Lung microvascular endothelial cell (primary cell): ENCODE measurements around the gene MAP7. TPM values are rescaled to one million over a fixed set of nuclear protein-coding genes. Genes with fewer than 3 reads are reported as not detected.
"Not testable (repeated sequence)": the region's sequence is repeated elsewhere in the genome, so short reads cannot be mapped to it uniquely, and the experiment has no call there.

Experiments
- DNase-seq, 2 donors: peaks; one replicate each; pipeline versions ENCODE4 v3.0.0 to v3.0.0-alpha.2; 2010; ENCODE audit warnings: low read depth in 2 of 2
- total RNA-seq: library from RNA; depleted of rRNA; stranded (reverse); fragments of >200 nt; gene quantifications from 2 replicates; pipeline ENCODE4 v1.2.1, GENCODE V29; 2014

MAP7 gene
- total RNA-seq, result 0.40 and 0.44 TPM in 2 replicates

DNA sequence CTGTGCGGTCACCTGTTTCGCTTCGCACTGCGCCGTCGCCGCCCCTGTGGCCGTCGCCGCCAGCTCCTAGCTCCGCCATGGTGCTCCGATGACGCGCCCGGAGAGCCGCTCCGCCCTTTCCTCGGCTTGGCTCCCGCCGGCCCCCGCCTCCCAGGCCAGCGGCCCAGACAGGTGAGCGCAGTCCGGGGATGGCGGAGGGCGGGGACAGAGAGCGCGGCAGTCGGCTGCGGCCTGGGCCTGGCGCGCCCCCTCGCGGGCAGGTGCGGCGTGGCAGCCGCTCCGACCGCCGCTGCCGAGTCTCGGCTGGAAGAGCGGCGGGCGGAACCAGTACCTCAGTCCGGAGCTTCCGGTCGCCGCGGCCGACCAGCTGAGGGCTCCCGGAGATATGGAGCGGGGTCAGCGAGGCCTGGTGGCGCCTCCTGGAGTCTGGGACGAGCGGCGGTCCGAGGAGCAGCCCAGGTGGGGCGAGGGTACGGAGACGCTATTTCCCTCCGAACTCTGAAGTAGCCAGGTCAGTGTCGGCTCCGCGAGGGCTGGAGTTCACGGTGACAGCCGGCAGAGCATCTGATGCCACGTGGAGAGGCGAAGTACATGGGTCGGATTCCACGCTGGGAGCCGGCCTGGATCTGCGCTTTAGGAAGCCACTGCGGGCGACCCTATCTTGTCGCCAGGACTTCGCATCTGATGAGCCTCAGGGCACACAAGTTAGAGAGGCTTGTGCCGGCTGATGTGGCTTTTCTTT lies at the start of gene MAP7:
TSS of gene MAP7 (minus strand) at position 93 of the 742 bp plus-strand sequence. CDS start at position 79, 14 bp downstream.
- peak; percentile 15 to 45 for DNase-seq

DNA sequence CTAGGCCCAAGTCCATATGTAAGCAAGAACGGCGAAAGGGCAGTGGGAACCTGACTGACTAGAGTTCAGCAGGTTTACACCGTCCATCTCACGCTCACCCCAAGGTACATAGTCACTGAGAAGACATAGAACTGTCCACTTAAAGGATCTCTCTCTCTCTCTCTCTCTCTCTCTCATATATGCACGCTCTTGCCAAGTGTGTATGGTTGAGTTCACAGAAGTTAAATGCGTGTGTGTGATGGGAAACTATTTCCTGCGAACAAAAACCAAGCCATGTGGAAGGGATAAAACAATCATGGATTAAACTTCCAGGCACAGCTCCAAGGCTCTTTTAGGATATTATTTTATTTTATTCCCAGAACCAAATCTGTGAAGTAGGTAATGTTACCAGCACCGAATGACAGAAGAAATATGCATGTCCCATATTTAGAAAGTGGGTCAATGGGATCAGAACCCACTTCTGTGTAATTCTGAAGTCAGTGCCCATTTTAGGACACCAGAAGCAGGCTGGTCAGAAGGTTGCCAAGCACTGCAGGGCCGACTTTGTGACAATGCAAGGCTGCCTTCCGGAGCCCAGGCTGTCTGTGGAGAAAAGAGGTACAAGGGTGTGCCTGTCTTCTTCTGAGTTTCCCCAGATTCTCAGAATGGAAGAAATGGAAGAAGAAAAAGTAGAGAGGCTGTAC lies 49.2 kb upstream of the MAP7 start:
- DNase-seq, result no peak

DNA sequence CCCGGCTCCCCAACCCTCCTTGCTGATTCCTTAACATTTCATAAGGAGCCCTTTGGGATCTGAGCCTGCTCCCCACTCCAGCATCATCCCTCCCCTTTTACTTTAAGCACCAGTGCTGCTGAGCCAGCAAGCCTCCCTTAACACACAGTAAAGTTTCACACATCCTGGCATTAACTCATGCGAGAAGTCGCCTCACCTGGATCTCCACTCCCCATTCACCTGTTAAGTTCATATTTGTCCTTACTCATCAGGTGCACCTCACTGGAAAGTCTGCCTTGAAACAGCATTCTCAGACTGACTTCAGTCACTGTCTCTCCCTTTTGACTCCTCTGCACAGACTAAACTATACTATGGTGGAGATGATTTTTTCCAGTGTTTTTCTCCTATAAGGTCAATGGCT lies 47.8 kb upstream of the MAP7 start:
- no peak for DNase-seq

DNA sequence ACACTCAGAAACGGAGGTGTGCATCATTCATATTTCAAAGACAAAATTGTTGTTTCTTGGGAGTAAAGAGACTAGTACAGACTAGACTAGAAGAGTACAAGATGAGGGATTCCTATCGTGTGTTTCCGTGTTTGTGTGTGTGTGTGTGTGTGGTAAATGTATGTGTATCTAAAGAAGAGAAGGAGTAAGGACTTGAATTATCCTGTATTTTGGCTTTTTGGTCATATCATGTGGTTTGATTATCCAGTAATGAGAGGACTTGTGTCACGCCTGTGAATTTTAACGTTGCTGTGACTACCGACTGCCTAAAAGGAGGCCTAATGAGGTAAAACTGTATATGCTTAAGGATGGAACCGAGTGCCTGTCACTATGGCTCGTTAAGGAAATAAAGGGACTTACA lies 44.4 kb upstream of the MAP7 start:
- DNase-seq, result no peak

DNA sequence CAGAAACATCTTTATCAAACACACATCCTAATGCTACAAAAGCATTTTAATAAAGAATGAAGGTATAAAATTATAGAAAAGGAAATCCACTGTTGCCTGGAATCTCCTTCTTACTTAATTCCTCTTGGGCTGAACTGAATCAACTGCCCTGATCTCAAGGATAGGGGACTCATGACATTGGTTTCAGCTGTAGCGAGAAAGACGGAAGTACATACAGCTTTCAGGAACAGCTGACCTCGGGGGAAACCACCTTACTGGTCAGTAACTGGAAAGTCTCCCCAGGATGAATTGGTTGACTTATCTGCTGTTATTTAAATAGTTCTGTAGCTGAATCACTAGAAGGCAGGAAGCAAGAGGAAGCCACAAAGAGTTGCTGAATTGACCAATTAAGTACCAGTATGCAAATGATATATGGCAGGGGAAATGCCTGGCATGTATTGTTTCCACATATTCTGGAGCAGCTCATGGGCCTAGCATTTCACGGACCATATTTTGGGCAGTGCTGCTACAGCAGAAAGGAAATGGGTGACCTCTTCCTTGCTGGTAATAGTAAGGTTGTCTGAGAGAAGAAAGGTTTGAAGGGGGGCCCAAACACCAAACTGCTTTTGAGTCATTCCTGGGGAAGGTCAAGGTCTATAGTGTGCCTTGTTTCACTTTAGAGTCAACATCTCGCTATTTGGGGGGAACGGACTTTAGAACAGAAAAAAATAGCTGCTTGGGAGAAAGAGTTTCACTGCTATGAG lies 43.7 kb upstream of the MAP7 start:
- DNase-seq, result peak; percentile 91 to 99

DNA sequence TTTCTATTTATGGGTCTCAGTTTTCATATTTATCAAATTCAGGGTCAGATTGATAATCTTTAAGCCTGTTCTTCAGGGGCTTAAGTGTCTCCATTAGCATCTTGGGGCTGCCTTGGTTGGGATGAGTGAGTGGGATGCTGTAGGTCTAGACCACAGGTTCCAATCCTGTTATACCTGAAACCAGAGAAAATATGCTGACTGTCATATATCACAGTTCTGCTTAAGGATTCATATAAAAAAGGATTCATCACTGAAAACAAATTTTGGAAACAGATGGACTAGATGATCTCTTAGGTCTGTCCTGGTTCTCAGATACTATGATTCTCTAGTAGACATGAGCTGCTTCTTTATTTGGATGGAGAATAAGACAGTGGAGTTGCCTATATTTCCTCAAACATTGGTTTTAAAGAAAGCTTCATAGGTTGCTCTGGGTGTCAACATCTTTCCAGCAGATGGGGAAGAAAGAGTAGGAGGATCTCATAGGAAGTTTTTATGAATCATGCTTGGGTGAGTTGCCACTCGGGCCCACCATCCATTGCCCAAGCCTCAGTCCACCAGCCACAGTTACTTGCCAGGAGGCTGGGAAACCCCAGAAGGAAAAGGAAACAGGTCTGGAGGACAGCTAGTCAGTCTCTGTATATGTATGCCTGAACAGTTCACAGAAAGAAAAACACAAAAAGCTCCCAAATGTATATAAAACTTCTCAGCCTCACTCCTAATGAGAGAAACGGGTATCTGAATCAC lies 42.9 kb upstream of the MAP7 start:
- peak in 1 of 2 donors; percentile 86 for DNase-seq

DNA sequence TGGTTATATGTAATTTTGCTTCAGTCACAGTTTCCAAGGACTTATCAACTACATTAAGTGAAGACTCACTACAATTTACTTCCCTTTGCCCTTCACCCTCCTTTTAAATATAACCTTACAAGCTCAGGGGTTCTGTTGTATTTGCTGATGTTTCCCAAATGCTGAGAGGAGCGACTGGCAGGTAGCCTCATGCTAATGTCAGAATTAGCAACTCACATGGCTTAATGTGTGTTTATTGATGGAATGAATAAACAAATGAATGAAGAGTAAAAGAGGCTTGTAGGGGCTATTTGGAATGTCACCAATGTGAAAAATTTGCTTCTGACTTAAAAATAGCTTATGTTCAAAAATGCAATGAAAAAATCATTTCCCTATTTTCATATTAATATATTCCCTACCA lies 41.4 kb upstream of the MAP7 start:
- no peak for DNase-seq

DNA sequence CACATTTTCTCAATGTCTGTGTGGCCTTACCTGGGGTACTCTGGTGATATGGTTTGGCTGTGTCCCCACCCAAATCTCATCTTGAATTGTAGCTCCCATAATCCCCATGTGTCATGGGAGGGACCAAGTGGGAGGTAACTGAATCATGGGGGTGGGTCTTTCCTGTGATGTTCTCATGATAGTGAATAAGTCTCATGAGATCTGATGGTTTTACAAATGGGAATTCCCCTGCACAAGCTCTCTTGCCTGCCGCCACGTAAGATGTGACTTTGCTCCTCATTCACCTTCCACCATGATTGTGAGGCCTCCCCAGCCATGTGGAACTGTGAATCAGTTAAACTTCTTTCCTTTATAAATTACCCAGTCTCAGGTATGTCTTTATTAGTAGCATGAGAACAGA lies 40.6 kb upstream of the MAP7 start:
- DNase-seq, result not testable (repeated sequence)

DNA sequence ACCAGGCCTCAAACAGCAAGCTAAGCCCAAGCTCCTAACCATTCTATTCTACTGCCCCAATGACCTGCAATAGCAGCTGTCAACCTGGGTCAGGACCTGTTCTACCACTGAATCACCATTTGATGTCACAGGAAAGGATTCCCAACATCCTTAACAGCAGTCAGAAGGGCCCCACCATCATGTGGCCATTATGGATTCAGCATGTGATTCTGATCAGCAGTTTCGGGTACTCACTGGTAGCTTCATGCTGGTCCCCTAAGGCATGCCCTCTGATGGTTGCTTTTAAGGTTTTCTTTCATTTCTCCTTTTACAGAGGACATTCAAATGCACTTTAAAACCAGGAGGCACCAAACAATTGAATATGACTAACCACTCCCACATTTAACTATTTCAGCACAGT lies 37.3 kb upstream of the MAP7 start:
- no peak for DNase-seq

DNA sequence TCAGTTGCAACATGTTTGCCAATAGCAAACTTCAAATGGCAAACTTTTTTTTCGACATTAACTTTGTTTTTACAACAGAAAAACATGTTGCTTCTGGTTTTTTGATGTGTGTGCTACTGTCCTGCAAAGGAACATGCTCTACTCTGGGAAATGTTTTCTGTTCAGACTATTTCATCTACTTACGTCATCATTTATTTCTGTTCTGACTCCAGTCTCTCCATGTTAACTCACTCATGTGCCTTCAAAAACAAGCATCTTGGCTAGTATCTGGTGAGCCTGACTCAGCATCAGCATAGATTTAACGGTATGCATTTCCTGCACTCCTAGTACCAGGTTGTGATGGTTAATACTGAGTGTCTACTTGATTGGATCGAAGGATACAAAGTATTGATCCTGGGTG lies 36.1 kb upstream of the MAP7 start:
- DNase-seq, result peak in 1 of 2 donors; percentile 75

DNA sequence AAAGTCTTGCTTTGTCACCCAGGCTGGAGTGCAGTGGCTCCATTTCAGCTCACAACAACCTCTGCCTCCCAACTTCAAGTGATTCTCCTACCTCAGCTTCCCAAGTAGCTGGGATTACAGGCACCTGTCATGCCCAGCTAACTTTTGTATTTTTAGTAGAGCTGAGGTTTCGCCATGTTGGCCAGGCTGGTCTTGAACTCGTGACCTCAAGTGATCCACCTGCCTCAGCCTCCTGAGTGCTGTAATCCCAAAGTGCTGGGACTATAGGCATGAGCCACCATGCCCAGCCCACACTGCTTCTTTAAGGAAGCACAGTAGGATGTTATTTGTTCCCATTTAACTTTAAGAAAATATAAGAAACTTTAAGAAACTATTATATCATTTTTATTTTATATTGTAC lies 35.3 kb upstream of the MAP7 start:
- DNase-seq, result not testable (repeated sequence)

DNA sequence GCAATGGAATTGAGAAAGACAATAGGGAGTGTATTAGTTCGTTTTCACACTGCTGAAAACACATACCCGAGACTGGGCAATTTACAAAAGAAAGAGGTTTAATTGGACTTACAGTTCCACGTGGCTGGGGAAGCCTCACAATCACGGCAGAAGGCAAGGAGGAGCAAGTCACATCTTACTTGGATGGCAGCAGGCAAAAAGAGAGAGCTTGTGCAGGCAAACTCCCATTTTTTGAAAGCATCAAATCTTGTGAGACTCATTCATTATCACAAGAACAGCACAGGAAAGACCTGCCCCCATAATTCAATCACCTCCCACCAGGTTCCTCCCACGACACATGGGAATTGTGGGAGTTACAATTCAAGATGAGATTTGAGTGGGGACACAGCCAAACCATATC lies 34.1 kb upstream of the MAP7 start:
- not testable (repeated sequence) for DNase-seq

DNA sequence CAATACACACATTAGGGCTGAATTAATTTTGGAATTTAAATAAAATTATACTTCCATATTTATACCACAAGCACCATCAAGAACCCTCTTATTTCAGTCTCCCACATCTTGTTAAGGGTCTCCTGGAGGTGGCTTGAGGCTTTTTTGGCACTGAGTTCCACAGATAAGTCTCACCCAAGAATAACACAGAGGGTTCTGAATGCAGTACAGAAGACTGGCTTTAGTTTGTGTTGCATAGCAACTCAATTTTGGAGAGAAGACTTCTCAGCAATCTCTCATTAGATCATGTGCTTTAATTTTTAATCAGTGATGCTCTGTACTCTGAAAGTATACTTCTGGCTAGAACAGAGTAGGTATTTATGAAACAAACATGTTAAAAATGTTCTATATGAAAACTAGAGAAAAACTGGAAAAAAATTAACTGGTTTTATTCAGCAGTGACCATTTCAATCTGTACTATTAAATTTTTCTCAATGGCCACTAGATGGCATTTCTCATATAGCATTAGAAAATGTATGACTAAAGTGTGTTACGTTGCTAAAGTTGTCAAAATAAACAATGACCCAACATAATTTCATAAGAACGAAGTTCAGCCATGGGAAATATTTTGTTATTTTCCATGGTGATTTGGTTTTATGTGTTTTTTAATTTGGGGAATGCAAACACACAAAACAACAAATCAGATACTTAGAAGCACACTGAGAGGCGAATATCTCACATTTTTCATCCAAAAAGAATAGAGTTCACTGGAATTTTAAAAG lies 32.7 kb upstream of the MAP7 start:
- peak; percentile 87 to 89 for DNase-seq

DNA sequence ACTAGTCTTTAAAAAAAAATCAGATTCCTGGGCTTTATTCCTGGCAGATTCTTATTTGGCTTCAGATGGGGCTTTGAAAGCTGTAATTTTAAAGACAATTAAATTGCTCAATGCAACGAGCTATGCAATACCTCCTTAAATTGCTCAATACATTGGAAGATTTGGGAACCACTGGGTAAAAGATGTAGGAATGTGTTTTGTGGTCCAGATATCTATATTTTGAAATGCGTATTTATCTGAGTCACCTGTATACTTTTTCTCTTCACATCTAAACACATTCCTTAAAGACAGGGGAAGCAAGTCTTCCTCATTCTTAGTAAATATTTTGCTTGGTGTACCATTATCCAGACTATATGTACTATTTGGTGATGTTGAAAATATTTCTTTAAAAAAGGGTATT lies 29.6 kb upstream of the MAP7 start:
- DNase-seq, result no peak

DNA sequence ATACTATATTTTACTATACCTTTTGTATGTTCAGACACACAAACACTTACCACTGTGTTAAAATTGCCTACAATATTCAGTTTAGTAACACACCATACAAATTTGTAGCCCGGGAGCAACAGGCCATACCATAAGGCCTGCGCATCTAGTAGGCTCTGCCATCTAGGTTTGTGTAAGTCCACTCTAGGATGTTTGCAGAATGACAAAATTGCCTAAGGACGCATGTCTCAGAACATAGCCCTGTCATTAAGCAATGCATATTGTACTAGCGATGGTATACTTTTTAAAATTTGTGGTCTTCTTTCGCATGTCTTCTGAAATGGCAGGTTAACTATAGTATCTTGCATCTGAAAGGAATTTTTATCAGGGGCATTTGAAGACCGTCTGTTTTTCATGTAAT lies 26.6 kb upstream of the MAP7 start:
- DNase-seq, result no peak

DNA sequence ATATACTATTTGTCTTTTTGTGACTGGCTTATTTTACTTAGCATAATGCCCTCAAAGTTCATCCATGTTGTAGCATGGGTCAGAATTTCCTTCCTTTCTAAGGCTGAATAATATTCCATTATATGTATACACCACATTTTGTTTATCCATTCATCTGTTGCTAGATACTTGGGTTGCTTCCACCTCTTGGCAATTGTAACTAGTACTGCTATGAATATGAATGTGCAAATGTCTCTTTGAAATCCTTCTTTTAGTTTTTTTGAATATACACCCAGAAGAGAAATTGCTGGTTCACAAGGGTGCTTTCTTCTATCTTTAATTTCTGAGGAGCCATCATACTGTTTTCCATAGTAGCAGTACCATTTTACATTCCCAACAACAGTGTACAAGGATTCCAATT lies 21.3 kb upstream of the MAP7 start:
- DNase-seq, result no peak

DNA sequence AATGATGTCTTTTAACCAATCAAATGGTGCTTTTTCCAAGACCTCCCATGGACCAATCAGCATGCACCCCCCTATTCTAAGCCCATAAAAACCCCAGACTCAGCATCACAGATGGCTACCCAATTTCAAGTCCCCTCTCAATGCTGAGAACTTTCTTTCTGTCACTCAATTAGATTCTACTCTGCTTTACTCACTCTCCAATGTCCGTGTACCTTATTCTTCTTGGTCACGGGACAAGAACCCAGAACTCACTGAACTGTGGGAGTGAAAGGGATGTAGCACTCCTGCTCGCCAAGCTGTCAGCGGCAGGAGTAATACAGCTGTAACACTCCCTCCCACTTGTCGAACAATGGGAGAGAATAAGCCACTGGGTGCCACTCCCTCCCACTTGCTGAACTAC lies 20.8 kb upstream of the MAP7 start:
- DNase-seq, result no peak

DNA sequence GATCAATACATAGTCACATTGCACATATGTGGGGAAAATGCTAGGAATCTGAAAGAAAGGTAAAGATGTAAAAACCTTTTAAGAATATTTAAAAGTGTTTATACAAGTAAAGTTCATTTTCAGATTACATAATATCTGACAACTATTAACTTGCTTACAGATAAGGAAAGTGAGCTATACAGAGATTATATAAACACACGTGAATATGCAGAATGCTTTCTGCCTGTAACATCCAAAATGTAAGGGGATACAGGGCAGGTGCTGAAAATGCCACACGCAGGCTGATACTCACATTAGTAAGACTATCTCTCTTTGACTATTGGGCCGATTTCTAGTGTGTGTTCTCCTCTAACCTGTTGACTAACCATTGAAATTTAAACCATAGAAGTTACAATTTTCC lies 17.9 kb upstream of the MAP7 start:
- no peak for DNase-seq

DNA sequence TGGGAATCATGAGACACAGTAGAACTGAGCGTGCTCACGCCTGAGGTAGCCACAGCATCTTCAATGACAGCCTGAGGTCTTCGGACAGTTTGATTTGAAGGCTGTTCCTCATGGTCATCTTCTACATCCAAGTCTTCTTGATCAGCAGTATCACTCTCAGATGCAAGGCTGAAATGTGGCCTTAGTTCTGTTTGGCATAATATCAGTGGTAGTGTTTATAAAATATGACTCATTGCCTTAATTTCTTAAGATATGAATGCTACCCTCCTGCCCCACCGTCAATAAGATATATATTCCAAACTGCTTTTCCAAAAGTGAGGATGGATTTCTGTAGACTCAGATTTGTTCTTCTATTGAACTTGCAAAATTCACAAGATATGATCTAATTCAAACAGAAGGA lies 17.5 kb upstream of the MAP7 start:
- no peak for DNase-seq

DNA sequence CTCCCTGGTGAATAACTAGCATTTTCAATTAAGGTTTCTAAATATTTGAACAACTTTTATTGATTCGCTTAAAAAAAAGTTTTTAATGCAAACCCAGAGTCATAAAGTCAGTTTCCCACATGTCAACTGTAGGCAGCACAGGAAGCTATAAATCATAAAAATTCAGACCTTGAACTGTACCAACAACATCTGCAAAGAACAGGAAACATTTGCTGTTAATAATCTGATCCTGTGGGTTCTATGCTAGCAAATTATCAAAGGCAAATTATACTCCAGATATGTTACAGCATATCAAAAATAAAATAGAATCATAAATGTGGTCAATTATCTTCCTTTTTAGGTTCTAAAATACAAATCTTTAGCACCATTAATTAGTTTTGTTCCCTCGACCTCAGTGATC lies 16.6 kb upstream of the MAP7 start:
- peak; percentile 24 to 39 for DNase-seq

DNA sequence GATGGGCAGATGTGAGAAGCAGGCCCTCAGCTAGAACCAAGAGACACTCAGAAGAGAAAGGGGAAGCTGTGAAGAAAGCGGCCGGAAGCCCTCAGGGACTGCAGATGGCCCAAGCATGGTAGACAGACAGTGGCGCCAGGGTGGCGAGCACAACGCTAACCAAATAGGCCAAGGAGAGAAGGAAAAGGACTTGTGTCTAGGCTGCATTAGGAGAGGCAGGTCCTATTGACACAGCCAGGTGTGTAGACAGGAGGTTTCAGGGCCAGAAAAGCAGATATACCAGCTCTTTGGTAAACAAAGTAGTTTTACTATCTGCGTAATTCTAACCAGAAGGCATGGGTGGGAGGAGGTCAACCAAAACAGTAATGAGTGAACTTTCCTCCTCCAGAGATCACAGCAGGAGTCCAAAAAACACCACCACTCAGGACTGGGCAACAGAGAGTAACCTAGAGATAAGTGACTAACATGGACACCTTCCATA lies 15.8 kb upstream of the MAP7 start:
- no peak for DNase-seq
